GM23338 (cell line): Measurements from ENCODE around the gene STK33. TPM values are rescaled to one million over a fixed set of nuclear protein-coding genes. Genes with fewer than 3 reads are reported as not detected.

Experiments
- ATAC-seq: fragments of 200-7000 bp; cut with Tn5 transposase; 3 replicates; pipeline ENCODE4 v1.9.1; 2020
- DNase-seq: peaks from one replicate; pipeline ENCODE4 v3.0.0-alpha.2; 2015; ENCODE audit warnings: low spot score
- H2AFZ ChIP-seq: fragments of 200-600 bp; sonication (generic); 2 replicates; pipeline ENCODE4 v1.8.0; 2016; ENCODE audit warnings: antibody characterized with exemption, mild to moderate bottlenecking, moderate library complexity
- H3F3A ChIP-seq: fragments of 200-600 bp; sonication (generic); replicated peaks from 2 replicates; pipeline ENCODE4 v1.8.0; 2017; ENCODE audit warnings: antibody characterized with exemption, mixed run types, low read depth
- H3K27ac ChIP-seq: fragments of 200-600 bp; sonication (generic); 2 replicates; pipeline ENCODE4 v1.6.1; 2016; ENCODE audit warnings: low read depth
- H3K27me3 ChIP-seq: fragments of 200-600 bp; sonication (generic); 2 replicates; pipeline ENCODE4 v1.8.0; 2016; ENCODE audit warnings: mild to moderate bottlenecking, mixed run types, moderate library complexity; ENCODE audit not compliant: insufficient read depth
- H3K36me3 ChIP-seq: fragments of 200-600 bp; sonication (generic); 2 replicates; pipeline ENCODE4 v1.8.0; 2016; ENCODE audit warnings: mild to moderate bottlenecking; ENCODE audit not compliant: insufficient read depth
- H3K4me1 ChIP-seq: fragments of 200-600 bp; sonication (generic); 2 replicates; pipeline ENCODE4 v1.8.0; 2016; ENCODE audit warnings: mild to moderate bottlenecking, moderate library complexity; ENCODE audit not compliant: insufficient read depth
- H3K4me2 ChIP-seq: fragments of 200-600 bp; sonication (generic); 2 replicates; pipeline ENCODE4 v1.7.1; 2017; ENCODE audit warnings: mixed run types
- H3K4me3 ChIP-seq: fragments of 200-600 bp; sonication (generic); 2 replicates; pipeline ENCODE4 v1.6.1; 2016; ENCODE audit warnings: mixed run types
- H3K79me2 ChIP-seq: fragments of 200-600 bp; sonication (generic); replicated peaks from 2 replicates; pipeline ENCODE4 v1.8.0; 2017; ENCODE audit warnings: mild to moderate bottlenecking; ENCODE audit not compliant: insufficient read depth
- H3K9me2 ChIP-seq: fragments of 200-600 bp; sonication (generic); 2 replicates; pipeline ENCODE4 v1.8.0; 2017; ENCODE audit not compliant: insufficient read depth
- H4K20me1 ChIP-seq: fragments of 200-600 bp; sonication (generic); replicated peaks from 2 replicates; pipeline ENCODE4 v1.8.0; 2017; ENCODE audit warnings: mild to moderate bottlenecking; ENCODE audit not compliant: insufficient read depth
- H3K27ac Mint-ChIP-seq: 2 replicates; pipeline ENCODE4 v1.8.0; 2020; ENCODE audit warnings: inconsistent platforms, mild to moderate bottlenecking, moderate library complexity, mixed read lengths
- H3K27me3 Mint-ChIP-seq: 3 replicates; pipeline ENCODE4 v1.8.0; 2022; ENCODE audit warnings: low read depth, mild to moderate bottlenecking, moderate library complexity, mixed read lengths, inconsistent platforms; ENCODE audit not compliant: insufficient read depth, poor library complexity
- H3K36me3 Mint-ChIP-seq: 3 replicates; pipeline ENCODE4 v1.8.0; 2021; ENCODE audit warnings: low read depth, mild to moderate bottlenecking, inconsistent platforms, moderate library complexity, mixed read lengths
- H3K4me1 Mint-ChIP-seq: 3 replicates; pipeline ENCODE4 v1.8.0; 2020; ENCODE audit warnings: mild to moderate bottlenecking, inconsistent platforms, mixed read lengths
- H3K4me3 Mint-ChIP-seq: 3 replicates; pipeline ENCODE4 v1.8.0; 2021; ENCODE audit warnings: moderate library complexity, mild to moderate bottlenecking, inconsistent platforms, mixed read lengths
- H3K9me3 Mint-ChIP-seq: 3 replicates; pipeline ENCODE4 v1.8.0; 2020; ENCODE audit warnings: moderate library complexity, mild to moderate bottlenecking, inconsistent platforms, mixed read lengths
- CREB1 ChIP-seq: fragments of 250-450 bp; sonication (Bioruptor Pico); IDR thresholded peaks from 2 replicates; pipeline ENCODE4 v1.5.0; 2020; ENCODE audit warnings: low read depth, mild to moderate bottlenecking, moderate library complexity
- CTCF ChIP-seq, 2 experiments: fragments of 200-600 bp in 1 of 2; sonication (generic) in 1 of 2; conservative IDR thresholded peaks; 2 replicates each; pipeline versions ENCODE4 v1.5.1 to v1.6.1; 2016 to 2017; ENCODE audit warnings: antibody characterized with exemption in 2 of 2, low read depth in 2 of 2, mild to moderate bottlenecking in 2 of 2, moderate library complexity in 1 of 2
- EZH2 ChIP-seq: fragments of 200-600 bp; sonication (generic); IDR thresholded peaks from one replicate; pipeline ENCODE4 v1.8.0; 2017; ENCODE audit warnings: antibody characterized with exemption, mild to moderate bottlenecking, low read depth; ENCODE audit not compliant: unreplicated experiment
- EZH2phosphoT487 ChIP-seq: fragments of 200-600 bp; sonication (generic); IDR thresholded peaks from one replicate; pipeline ENCODE4 v1.8.1; 2018; ENCODE audit warnings: antibody characterized with exemption; ENCODE audit not compliant: unreplicated experiment
- JUNB ChIP-seq: IDR thresholded peaks from one replicate; pipeline ENCODE4 v1.6.1; 2016; ENCODE audit warnings: antibody characterized with exemption; ENCODE audit not compliant: unreplicated experiment
- NANOG ChIP-seq: IDR thresholded peaks from 2 replicates; pipeline ENCODE4 v1.6.1; 2016; ENCODE audit warnings: antibody characterized with exemption, borderline replicate concordance
- STAT1 ChIP-seq: IDR thresholded peaks from one replicate; pipeline ENCODE4 v1.6.1; 2016; ENCODE audit warnings: antibody characterized with exemption; ENCODE audit not compliant: unreplicated experiment
- ZNF331 ChIP-seq: fragments of 250-450 bp; sonication (Bioruptor Pico); IDR thresholded peaks from 2 replicates; pipeline ENCODE4 v1.5.0; 2020; ENCODE audit warnings: low read depth, mild to moderate bottlenecking, moderate library complexity
- ZNF462 ChIP-seq: fragments of 250-450 bp; sonication (Bioruptor Pico); IDR thresholded peaks from 2 replicates; pipeline ENCODE4 v1.5.0; 2020; ENCODE audit warnings: mild to moderate bottlenecking, moderate library complexity
- polyA plus RNA-seq: library from polyadenylated mRNA; unstranded; fragments of >200 nt; fragmentation: Nextera tagmentation; extraction: Ambion mirVana; gene quantifications from 2 replicates; pipeline ENCODE4 v1.2.1, GENCODE V29; 2016
- total RNA-seq: library from RNA; depleted of rRNA; stranded (reverse); fragments of >200 nt; shearing (Covaris generic); gene quantifications from 2 replicates; pipeline ENCODE4 v1.2.3, GENCODE V29; 2014

Gene STK33
- total and polyA plus RNA-seq, 2 experiments from 2014 or later: 17.2 to 18.2 TPM

- H2AFZ ChIP-seq: peak overlapping the region; percentile 93; the same call in 1 of the 2 replicates
- H3K36me3 Mint-ChIP-seq: no peaks in the 10 kb centered on the region
- peak; percentile 97 for ATAC-seq
These were observed 10.2 kb upstream of the STK33 start for GRCh38 chr11:8604078-8604723.

GRCh38 chr11:8603696-8604077 lies 9.7 kb upstream of the STK33 start:
- H3K9me2 ChIP-seq: no peaks in the 10 kb centered on the region
- no peaks in the 10 kb centered on the region for H3K27me3 ChIP-seq
- ATAC-seq (no peak), DNase-seq (no peak)
- no peak overlapping the region for H3K4me3 Mint-ChIP-seq
- no peaks in the 10 kb centered on the region for H3K9me3 Mint-ChIP-seq
- H3K36me3 ChIP-seq: no peaks in the 10 kb centered on the region
- no peak overlapping the region for H3K27ac Mint-ChIP-seq
- H3K4me3 ChIP-seq: no peak overlapping the region
- H3K27ac ChIP-seq: no peak overlapping the region
- H3K79me2 ChIP-seq: no peaks in the 10 kb centered on the region
- H3F3A ChIP-seq: no peaks in the 10 kb centered on the region
- no peak overlapping the region for H3K4me2 ChIP-seq
- no peaks in the 10 kb centered on the region for H4K20me1 ChIP-seq
- H2AFZ ChIP-seq: no peak overlapping the region
- H3K4me1 Mint-ChIP-seq: peaks cover 4% of the 10 kb centered on the region; the same call in 1 of the 3 replicates
- no peaks in the 10 kb centered on the region for H3K4me1 ChIP-seq
- peaks cover 2% of the 10 kb centered on the region for H3K27me3 Mint-ChIP-seq
- H3K36me3 Mint-ChIP-seq: no peaks in the 10 kb centered on the region
- TF ChIP-seq EZH2: no peak
- TF ChIP-seq JUNB: no peak
- no peak for TF ChIP-seq NANOG
- TF ChIP-seq CREB1 (CRISPR knock-in tag): no peak
- TF ChIP-seq STAT1: no peak
- no peak for TF ChIP-seq ZNF331 (CRISPR knock-in tag)
- no peak for TF ChIP-seq ZNF462 (CRISPR knock-in tag)
- TF ChIP-seq EZH2phosphoT487: no peak

More at GRCh38 chr11:8604078-8604723, 10.2 kb upstream of the STK33 start:
- H3K9me3 Mint-ChIP-seq: no peaks in the 10 kb centered on the region
- peaks cover 2% of the 10 kb centered on the region for H3K27me3 Mint-ChIP-seq
- H3K27ac ChIP-seq: no peak overlapping the region
- H4K20me1 ChIP-seq: no peaks in the 10 kb centered on the region
- peaks cover 4% of the 10 kb centered on the region; the same call in 1 of the 3 replicates for H3K4me1 Mint-ChIP-seq
- H3K27ac Mint-ChIP-seq: no peak overlapping the region
- H3K36me3 ChIP-seq: no peaks in the 10 kb centered on the region
- no peak overlapping the region for H3K4me2 ChIP-seq
- no peak overlapping the region for H3K4me3 Mint-ChIP-seq
- no peak overlapping the region for H3K4me3 ChIP-seq
- no peaks in the 10 kb centered on the region for H3K27me3 ChIP-seq
- H3K79me2 ChIP-seq: no peaks in the 10 kb centered on the region
- peak; percentile 85 for DNase-seq
- TF ChIP-seq CTCF (conservative IDR thresholded peaks at IDR 0.05; ENCODE audit: low read depth in 2 of 2): peak; percentile 80 to 85
- no peak for TF ChIP-seq NANOG
- peak; percentile 79 for TF ChIP-seq JUNB
- H3K9me2 ChIP-seq: no peaks in the 10 kb centered on the region
- no peaks in the 10 kb centered on the region for H3K4me1 ChIP-seq
- no peaks in the 10 kb centered on the region for H3F3A ChIP-seq
